GM23338 (cell line): ENCODE measurements around the gene ZSCAN31.

Experiments
- CREB1 ChIP-seq: fragments of 250-450 bp; sonication (Bioruptor Pico); IDR thresholded peaks from 2 replicates; pipeline ENCODE4 v1.5.0; 2020; ENCODE audit warnings: low read depth, mild to moderate bottlenecking, moderate library complexity
- CTCF ChIP-seq, 2 experiments: fragments of 200-600 bp in 1 of 2; sonication (generic) in 1 of 2; conservative IDR thresholded peaks; 2 replicates each; pipeline versions ENCODE4 v1.5.1 to v1.6.1; 2016 to 2017; ENCODE audit warnings: antibody characterized with exemption in 2 of 2, low read depth in 2 of 2, mild to moderate bottlenecking in 2 of 2, moderate library complexity in 1 of 2
- ETS1 ChIP-seq: IDR thresholded peaks from 2 replicates; pipeline ENCODE4 v1.6.1; 2016; ENCODE audit warnings: antibody characterized with exemption
- EZH2 ChIP-seq: fragments of 200-600 bp; sonication (generic); IDR thresholded peaks from one replicate; pipeline ENCODE4 v1.8.0; 2017; ENCODE audit warnings: antibody characterized with exemption, mild to moderate bottlenecking, low read depth; ENCODE audit not compliant: unreplicated experiment
- EZH2phosphoT487 ChIP-seq: fragments of 200-600 bp; sonication (generic); IDR thresholded peaks from one replicate; pipeline ENCODE4 v1.8.1; 2018; ENCODE audit warnings: antibody characterized with exemption; ENCODE audit not compliant: unreplicated experiment
- JUNB ChIP-seq: IDR thresholded peaks from one replicate; pipeline ENCODE4 v1.6.1; 2016; ENCODE audit warnings: antibody characterized with exemption; ENCODE audit not compliant: unreplicated experiment
- POLR2AphosphoS5 ChIP-seq: IDR thresholded peaks from 2 replicates; pipeline ENCODE4 v1.6.1; 2016; ENCODE audit warnings: antibody characterized with exemption, low read depth
- TF ChIP-seq, protein P1 (sequence below): IDR thresholded peaks from one replicate; pipeline ENCODE4 v1.6.1; 2018; ENCODE audit warnings: antibody characterized with exemption; ENCODE audit not compliant: unreplicated experiment
- TF ChIP-seq, protein P2 (sequence below): fragments of 250-450 bp; sonication (Bioruptor Pico); IDR thresholded peaks from 2 replicates; pipeline ENCODE4 v1.5.0; 2020; ENCODE audit warnings: mild to moderate bottlenecking, moderate library complexity

- TF ChIP-seq, protein P1, sequence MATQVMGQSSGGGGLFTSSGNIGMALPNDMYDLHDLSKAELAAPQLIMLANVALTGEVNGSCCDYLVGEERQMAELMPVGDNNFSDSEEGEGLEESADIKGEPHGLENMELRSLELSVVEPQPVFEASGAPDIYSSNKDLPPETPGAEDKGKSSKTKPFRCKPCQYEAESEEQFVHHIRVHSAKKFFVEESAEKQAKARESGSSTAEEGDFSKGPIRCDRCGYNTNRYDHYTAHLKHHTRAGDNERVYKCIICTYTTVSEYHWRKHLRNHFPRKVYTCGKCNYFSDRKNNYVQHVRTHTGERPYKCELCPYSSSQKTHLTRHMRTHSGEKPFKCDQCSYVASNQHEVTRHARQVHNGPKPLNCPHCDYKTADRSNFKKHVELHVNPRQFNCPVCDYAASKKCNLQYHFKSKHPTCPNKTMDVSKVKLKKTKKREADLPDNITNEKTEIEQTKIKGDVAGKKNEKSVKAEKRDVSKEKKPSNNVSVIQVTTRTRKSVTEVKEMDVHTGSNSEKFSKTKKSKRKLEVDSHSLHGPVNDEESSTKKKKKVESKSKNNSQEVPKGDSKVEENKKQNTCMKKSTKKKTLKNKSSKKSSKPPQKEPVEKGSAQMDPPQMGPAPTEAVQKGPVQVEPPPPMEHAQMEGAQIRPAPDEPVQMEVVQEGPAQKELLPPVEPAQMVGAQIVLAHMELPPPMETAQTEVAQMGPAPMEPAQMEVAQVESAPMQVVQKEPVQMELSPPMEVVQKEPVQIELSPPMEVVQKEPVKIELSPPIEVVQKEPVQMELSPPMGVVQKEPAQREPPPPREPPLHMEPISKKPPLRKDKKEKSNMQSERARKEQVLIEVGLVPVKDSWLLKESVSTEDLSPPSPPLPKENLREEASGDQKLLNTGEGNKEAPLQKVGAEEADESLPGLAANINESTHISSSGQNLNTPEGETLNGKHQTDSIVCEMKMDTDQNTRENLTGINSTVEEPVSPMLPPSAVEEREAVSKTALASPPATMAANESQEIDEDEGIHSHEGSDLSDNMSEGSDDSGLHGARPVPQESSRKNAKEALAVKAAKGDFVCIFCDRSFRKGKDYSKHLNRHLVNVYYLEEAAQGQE = no peak
- TF ChIP-seq POLR2AphosphoS5 = no peak
- TF ChIP-seq EZH2 = no peak
- TF ChIP-seq CTCF (conservative IDR thresholded peaks at IDR 0.05; ENCODE audit: low read depth in 2 of 2) = no peak
- TF ChIP-seq EZH2phosphoT487 = no peak
- TF ChIP-seq JUNB = no peak
- no peak for TF ChIP-seq ETS1
- no peak for TF ChIP-seq CREB1 (CRISPR knock-in tag)
- TF ChIP-seq, protein P2, sequence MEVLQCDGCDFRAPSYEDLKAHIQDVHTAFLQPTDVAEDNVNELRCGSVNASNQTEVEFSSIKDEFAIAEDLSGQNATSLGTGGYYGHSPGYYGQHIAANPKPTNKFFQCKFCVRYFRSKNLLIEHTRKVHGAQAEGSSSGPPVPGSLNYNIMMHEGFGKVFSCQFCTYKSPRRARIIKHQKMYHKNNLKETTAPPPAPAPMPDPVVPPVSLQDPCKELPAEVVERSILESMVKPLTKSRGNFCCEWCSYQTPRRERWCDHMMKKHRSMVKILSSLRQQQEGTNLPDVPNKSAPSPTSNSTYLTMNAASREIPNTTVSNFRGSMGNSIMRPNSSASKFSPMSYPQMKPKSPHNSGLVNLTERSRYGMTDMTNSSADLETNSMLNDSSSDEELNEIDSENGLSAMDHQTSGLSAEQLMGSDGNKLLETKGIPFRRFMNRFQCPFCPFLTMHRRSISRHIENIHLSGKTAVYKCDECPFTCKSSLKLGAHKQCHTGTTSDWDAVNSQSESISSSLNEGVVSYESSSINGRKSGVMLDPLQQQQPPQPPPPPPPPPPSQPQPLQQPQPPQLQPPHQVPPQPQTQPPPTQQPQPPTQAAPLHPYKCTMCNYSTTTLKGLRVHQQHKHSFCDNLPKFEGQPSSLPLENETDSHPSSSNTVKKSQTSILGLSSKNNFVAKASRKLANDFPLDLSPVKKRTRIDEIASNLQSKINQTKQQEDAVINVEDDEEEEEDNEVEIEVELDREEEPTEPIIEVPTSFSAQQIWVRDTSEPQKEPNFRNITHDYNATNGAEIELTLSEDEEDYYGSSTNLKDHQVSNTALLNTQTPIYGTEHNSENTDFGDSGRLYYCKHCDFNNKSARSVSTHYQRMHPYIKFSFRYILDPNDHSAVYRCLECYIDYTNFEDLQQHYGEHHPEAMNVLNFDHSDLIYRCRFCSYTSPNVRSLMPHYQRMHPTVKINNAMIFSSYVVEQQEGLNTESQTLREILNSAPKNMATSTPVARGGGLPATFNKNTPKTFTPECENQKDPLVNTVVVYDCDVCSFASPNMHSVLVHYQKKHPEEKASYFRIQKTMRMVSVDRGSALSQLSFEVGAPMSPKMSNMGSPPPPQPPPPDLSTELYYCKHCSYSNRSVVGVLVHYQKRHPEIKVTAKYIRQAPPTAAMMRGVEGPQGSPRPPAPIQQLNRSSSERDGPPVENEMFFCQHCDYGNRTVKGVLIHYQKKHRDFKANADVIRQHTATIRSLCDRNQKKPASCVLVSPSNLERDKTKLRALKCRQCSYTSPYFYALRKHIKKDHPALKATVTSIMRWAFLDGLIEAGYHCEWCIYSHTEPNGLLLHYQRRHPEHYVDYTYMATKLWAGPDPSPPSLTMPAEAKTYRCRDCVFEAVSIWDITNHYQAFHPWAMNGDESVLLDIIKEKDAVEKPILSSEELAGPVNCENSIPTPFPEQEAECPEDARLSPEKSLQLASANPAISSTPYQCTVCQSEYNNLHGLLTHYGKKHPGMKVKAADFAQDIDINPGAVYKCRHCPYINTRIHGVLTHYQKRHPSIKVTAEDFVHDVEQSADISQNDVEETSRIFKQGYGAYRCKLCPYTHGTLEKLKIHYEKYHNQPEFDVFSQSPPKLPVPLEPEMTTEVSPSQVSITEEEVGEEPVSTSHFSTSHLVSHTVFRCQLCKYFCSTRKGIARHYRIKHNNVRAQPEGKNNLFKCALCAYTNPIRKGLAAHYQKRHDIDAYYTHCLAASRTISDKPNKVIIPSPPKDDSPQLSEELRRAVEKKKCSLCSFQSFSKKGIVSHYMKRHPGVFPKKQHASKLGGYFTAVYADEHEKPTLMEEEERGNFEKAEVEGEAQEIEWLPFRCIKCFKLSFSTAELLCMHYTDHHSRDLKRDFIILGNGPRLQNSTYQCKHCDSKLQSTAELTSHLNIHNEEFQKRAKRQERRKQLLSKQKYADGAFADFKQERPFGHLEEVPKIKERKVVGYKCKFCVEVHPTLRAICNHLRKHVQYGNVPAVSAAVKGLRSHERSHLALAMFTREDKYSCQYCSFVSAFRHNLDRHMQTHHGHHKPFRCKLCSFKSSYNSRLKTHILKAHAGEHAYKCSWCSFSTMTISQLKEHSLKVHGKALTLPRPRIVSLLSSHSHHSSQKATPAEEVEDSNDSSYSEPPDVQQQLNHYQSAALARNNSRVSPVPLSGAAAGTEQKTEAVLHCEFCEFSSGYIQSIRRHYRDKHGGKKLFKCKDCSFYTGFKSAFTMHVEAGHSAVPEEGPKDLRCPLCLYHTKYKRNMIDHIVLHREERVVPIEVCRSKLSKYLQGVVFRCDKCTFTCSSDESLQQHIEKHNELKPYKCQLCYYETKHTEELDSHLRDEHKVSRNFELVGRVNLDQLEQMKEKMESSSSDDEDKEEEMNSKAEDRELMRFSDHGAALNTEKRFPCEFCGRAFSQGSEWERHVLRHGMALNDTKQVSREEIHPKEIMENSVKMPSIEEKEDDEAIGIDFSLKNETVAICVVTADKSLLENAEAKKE (CRISPR knock-in tag) = no peak
Measured at GRCh38 chr6:28378644-28379043, 42.7 kb upstream of the ZSCAN31 start.
